ENCODE results near the gene PON3.

PON3 gene

DNA sequence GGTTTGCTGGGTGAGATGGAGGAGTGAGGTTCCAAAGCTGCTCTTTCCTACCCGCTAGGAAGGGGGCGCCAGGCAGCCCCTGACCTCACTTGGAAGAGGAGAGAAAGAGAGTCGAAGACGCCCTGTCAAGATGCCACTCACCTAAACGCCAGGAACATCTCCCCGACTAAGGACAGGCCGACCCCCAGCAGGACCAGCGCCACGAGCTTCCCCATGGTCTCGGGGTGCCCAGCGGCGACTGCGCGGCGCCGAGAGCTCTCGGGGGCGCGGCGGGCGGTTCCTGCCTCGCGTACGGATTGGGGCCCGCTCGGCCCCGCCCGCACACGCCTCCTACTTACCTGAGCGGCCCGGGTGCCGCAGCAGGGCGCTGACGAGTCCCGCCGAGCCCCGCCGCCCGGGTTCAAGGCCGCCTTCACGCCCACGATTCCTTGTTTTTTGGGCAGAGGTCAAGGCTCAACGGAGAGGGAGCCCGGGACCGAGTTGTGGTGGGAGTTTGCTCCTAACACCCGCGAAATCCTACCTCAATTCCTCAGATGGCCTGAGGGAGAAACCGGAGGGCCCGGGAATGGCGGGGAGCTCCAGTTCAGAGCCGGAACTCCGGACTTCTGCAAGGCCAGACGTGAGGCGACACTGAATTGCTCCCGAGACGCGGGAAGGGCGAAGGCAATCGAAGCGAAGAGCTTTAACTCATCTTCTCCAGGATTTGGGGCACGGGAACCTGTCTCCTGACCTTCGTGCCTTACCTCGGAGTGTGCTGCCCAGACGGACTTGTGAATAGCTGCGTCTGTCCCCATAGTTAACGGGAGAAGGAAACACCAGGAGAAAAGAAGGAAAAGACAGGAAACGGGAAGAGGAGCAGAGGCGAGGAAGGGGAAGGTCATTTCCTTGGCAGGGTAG, at the start of gene PON3:
Gene PON3, minus strand, starts transcription at position 240 of the 897 bp plus-strand sequence. Its CDS starts 25 bp downstream, at position 215.
- DNase-seq (ENCODE audit: low spot score), result no peak

DNA sequence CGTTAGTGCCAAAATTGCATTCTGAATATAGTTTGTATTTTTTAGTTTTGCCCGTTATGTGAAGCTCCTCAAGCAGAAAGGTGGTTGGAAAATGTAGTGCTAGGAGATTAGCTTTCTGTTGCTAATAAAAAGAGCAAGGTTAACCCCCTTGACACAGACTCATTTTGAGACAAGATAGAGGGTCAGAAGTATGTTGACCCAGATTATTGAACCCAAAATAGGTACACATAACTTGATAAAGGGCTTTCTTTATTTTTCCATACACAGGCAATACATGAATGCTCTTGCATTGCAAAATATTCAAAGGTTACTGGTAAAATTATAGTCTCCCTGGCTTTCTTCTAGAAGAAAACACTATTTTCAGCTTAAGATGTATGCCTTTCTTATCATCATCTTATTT, 48.6 kb upstream of the PON3 start:
- DNase-seq (ENCODE audit: low spot score), result no peak

DNA sequence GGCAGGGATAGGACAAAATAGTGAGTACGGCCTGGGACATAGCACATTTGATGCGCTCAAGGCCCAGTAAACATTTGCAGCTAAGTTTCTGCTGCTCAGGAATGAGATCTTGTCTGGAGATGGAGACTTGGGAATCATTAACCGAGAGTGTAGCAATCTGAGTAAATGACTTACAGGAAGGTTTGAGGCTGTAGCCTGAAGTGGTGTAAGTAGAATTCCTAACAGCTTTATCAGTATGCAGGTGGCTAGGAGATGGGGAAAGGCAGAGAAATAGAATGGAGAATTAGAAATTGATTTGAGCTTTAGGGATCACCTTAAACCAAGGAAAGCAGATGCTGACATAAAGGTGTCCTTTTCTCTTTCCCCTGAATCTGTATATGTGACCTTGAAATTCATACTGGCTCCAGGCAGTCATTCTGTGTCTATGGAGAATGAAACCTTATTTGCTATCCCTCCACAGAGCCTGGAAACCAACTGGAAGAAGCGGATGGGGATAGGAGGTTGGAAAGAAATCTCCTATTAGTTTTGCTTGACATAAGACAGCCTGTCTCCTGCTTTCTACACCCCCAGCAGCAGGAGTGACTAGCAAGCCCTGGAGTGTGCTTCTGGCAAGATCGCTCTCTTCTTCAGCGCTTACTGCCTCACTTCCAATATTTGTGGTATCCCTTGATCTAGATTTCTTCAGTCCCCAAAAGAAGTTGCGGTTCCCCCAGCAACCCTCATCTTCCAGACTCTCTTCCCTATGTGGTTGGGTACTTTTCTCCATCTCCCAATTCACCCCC, 45.1 kb upstream of the PON3 start:
- DNase-seq (ENCODE audit: low spot score), result no peak

DNA sequence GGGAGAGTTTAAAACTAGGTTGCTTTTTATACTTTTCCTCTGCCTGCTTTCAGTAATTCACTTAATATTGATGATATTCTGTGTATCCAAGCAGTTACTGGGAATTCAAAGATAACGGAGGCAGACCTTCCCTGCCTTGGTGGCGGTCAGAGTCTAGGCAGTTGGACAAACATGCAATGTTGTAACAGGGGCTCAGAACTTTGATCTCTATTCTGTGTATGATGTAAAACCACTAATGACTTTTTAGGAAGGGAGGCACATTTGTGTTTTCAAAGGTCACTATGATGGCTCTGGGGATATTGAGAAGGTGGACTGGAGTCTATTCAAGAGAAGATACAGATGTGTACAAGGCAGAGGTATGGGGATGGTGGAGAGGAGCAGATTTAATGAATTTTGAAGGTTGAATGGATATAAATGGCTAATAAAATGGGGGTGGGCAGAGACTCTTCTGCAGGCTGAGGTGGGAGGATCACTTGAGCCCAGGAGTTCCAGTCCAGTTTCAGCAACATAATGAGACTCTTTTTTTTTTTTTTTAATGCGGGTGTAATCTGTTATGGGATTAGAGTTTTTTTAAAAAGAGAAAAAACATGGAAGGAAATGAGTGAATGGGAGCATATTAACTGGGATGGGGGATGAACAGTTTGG, 44.3 kb upstream of the PON3 start:
- no peak for DNase-seq (ENCODE audit: low spot score)

GRCh38 chr7:95436407-95436806, 40.2 kb upstream of the PON3 start:
- DNase-seq (ENCODE audit: low spot score), result no peak

GRCh38 chr7:95435422-95435780, 39.2 kb upstream of the PON3 start:
- DNase-seq (ENCODE audit: low spot score), result no peak

GRCh38 chr7:95434557-95435421, 38.6 kb upstream of the PON3 start, which contains the start of gene PON2:
Gene PON2, minus strand, starts transcription at chr7:95435028. Its CDS starts 77 bp downstream, at chr7:95434951.
- peak; percentile 70 for DNase-seq (ENCODE audit: low spot score)

GRCh38 chr7:95433952-95434556, 37.9 kb upstream of the PON3 start:
- DNase-seq (ENCODE audit: low spot score), result peak; percentile 12

GRCh38 chr7:95433129-95433528, 37.0 kb upstream of the PON3 start:
- no peak for DNase-seq (ENCODE audit: low spot score)

- no peak for DNase-seq (ENCODE audit: low spot score)
Measured at GRCh38 chr7:95432606-95433005, 36.4 kb upstream of the PON3 start.

DNA sequence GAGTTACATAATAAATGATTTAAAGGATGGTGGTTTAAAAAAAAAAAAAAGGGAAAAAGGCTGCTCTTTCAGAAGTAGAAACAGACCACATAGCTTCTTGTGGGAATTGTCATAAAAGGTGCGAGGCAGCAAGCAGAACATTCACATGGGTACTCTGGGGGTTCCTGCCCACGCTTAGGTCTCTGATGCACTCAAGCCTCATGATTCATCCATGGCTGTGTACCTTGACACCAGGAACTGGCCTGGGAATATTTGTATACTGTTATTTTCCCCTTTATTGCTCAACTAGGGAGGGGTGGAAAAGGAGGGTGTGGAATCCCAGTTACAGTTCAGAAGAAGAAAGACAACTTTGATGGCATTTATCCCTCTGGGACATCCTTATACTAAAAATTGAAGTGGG, 34.7 kb upstream of the PON3 start:
- no peak for DNase-seq (ENCODE audit: low spot score)

GRCh38 chr7:95429241-95429990, 33.2 kb upstream of the PON3 start:
- DNase-seq (ENCODE audit: low spot score), result no peak

DNA sequence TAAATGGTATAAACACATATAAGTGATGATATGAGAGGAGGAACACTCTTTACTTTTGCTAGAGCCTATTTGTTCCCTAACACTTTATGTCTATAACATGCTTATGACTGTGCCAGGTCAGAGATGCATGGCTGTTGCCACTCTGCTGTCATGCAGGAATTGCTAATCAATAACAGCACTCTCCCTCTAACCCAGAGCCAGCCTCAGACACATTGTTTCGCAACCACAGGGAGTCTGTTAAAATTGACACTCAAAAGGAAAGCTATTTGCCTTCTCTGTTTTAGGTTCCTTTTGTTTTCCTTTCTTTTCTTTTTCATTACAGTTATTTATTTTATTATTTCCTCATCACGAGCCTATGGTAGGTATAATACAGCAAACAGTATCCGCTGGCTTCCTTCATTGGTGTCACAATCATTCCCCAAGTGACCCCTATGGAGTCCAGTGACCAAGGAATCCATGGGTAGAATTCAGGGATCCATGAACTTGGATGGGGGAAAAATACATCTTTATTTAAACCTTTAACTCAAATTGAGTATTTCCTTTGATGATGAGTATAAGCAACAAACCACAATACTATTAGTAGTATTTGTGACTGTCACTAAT, 31.8 kb upstream of the PON3 start:
- no peak for DNase-seq (ENCODE audit: low spot score)

DNA sequence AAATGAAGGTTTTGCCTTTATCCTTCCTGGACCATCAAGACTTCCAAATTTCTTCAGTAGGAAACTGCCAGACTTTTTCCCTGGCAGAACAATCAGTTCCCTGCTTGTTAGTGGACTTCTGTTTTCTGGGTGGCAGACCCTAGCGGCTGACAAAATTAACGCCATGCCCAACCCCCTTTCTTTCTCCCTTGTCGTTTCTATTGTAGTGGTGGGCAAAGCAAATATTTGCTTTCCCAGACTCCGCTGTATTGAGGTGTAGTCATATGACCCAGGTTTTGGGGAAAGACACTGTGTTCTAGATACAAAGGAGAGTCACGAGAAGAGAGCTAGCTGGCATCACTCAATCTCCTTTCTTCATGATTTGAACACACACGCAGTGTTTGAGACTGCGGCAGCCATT, 31.0 kb upstream of the PON3 start:
- peak; percentile 59 for DNase-seq (ENCODE audit: low spot score)

GRCh38 chr7:95425694-95426093, 29.5 kb upstream of the PON3 start:
- DNase-seq (ENCODE audit: low spot score), result no peak

- no peak for DNase-seq (ENCODE audit: low spot score)
Measured at GRCh38 chr7:95424716-95425115, 28.5 kb upstream of the PON3 start.

DNA sequence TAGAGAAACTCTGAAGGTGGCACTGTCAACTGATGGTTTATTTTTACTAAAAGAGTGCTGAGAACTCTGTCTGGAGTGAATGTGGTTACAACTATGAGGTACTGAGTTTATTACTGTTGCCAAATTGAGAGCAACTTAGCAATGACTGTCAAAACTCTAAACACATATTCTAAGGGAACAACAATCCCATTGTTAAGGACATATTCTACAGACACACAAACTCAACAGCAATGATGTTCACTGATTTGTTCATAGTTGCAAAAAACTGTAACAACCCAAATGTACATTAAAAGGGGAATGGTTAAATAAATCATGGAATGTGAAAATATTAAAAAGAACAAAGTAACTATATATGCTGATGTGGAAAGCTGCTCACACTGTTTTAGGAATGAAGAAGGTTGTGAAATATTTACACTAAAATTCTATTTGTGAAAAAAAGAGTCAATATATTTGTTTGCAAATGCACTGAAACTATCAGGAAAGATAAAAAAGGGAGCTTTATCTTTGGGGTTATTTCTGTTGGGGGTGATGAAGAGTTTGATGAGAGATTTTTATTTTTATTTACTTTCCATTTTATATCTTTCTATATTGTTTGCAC, 25.8 kb upstream of the PON3 start:
- DNase-seq (ENCODE audit: low spot score), result no peak

DNA sequence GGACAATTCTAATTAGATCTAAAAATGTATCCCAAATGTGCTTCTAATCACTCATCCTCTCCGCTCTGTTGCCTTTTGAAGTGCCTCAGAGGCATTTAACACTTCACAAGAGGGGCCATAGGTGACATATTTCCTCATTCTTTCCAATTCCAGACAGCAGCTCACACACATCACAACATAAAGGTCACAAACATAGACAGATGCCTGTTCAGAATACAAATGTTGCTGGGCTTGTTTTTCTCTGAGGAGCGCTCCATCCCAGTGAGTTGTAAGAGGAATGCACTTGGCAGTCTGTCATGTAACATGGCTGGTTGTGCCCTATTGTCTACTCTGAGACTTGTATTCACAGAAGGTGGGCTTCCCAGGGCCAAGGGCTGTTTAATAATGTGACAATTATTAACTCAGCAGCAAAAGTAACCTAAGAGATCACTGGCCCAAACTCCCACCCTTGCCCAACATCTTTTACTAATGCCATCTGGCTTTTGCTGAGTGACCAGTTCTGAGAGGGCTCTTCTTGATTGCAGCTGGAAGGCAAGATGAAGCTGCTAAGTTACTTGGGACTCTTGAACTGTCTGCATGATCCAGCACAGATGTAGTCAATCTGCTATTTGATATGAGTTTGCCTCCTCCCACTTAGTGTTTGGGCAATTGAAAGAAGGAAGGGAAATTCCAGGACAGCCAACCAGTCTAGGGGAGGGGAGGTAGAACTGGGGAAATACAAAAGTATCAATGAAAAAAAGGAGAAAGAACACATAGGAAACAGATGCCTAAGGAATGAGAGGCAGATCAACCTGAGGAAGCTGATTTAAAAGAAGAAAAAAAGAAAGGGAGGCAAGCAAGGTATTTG, 25.0 kb upstream of the PON3 start:
- DNase-seq (ENCODE audit: low spot score), result peak; percentile 58

DNA sequence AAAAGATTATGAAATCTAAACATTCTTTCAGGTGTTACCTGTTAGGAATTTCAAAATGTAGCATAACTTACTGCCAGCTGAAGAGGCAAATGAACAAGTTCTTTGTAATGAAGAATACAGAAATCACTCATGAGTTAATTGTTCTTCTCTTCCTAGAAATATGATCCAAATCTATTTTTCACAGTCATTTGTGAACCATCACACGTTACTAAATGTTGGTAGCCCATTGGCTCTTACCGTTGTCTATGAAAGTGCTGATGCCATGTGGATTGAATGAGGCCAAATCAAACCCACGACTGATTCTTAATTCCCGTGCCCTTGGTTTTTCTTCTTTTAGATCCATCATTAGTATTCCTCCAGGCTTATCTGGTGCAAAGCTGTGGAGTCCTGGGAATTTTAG, 15.9 kb upstream of the PON3 start:
- no peak for DNase-seq (ENCODE audit: low spot score)

Data from putamen (tissue), 1 donor.